TTC549 (cell line): Measurements from ENCODE around the gene HS6ST3.

Experiments
- FAIRE-seq: peaks from 2 replicates; lab custom pipeline; 2012; peaks lifted over from hg19 to GRCh38; lab: Jason Lieb, UNC

The HS6ST3 gene

DNA sequence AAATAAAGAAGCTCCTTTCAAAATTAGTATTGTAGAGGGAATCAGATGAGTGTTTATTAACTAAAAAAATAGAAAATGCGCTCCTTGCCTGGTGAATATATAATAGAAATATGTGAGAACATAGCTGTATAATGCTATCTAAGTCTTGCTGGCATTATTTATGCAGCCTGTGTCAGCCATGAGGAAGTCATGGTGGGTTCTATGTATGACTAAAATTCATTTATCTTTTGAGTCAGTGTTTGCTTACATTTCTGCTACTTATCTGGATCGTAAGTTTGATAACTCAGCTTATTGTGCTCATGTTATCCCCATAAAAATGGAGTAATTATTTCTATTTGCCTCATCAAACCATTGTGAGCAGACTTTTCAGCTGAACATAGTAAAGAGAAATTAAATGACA lies 455.1 kb downstream of the HS6ST3 start:
- FAIRE-seq: no peak

DNA sequence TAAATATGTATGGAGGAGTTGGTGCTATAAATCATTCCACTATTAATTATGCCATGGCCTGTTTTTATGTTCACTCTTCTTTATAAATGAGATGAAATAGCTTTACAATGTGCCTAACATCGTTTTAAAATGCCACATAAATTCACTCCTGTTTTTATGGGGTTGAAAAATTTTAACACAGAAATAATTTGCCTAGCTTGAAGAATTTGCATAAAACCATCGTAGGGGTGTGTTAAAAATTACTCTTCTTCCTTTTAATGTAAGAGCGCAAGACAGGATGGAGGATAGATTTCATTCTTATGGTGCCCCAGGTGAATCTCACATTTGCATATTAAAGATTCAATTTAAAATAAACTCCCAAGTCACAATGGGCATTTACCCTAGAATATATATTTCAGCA lies 456.6 kb downstream of the HS6ST3 start:
- FAIRE-seq: no peak

DNA sequence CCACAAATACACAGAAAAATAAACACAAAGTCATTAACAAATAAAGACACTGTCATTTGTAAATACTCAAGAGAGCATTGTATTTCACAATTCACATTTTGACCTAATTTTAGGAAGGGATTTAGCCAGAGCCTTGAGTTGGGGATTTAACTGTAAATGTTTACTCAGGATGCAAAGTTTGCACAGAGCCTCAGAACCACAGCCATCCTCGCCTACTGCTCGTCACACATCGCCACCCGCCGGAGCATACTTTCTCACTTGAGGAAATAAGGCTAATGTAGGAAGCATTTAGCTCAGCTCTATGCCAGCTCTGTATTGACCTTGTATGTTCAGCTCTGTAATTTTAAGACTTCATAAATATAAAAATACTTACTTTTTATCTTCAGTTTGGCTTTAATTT lies 461.6 kb downstream of the HS6ST3 start:
- FAIRE-seq: no peak

DNA sequence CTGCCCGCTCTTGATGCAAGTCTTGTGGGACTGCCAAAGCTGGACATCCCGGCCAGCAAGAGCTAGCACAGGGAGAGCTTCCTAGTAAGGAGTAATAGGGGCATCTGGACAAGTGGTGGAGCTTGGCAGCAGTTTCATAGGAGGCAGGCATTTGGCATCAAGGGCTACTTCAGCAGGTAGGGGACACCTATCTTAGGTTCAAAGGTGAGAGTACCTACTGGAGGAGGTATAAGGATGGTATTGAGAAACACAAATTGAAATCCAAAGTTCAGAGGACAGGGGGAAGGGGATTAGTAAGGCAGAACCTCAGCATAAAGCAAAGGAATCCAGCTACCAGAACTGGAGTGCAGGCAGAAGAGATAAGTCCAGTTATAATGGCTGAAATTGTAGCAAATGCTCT lies 462.7 kb downstream of the HS6ST3 start:
- no peak for FAIRE-seq

DNA sequence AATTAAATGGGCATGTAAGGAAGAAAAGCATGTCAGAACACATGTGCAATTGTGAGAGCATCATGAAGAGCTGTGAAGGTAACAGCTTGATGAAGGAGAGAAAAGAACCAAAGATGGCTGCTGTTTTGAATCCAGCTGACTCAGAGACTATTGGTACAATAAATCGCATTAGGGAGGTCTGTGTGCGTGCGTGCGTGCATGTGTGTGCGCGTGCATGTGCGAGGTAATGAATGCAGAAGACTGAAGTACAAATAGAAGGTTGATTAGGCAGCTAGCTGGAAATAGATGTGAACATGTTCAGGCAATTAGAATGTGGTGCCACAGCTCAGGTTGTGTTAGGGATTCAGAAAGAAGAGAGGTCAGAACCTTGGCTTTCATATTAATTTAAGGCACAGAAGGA lies 463.9 kb downstream of the HS6ST3 start:
- FAIRE-seq: no peak

DNA sequence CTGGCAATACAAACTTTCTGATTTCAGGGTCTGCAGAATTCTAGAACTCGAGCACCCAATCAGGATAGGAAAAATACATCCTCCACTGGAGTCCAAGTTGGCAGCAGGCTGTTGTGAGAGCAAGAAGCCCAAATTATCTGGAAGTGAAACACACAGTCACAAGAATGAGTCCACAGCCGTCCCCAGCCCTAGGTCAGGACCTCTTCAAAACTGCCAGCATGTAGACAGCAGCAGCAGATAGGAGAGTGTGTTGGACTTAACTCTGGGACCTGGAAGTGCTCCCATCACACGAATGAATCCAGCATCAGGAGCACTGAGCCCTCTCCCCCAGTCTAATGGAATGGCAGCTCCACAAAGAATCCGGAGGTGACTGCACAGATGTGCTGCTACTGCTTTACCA lies 483.7 kb downstream of the HS6ST3 start:
- no peak for FAIRE-seq

DNA sequence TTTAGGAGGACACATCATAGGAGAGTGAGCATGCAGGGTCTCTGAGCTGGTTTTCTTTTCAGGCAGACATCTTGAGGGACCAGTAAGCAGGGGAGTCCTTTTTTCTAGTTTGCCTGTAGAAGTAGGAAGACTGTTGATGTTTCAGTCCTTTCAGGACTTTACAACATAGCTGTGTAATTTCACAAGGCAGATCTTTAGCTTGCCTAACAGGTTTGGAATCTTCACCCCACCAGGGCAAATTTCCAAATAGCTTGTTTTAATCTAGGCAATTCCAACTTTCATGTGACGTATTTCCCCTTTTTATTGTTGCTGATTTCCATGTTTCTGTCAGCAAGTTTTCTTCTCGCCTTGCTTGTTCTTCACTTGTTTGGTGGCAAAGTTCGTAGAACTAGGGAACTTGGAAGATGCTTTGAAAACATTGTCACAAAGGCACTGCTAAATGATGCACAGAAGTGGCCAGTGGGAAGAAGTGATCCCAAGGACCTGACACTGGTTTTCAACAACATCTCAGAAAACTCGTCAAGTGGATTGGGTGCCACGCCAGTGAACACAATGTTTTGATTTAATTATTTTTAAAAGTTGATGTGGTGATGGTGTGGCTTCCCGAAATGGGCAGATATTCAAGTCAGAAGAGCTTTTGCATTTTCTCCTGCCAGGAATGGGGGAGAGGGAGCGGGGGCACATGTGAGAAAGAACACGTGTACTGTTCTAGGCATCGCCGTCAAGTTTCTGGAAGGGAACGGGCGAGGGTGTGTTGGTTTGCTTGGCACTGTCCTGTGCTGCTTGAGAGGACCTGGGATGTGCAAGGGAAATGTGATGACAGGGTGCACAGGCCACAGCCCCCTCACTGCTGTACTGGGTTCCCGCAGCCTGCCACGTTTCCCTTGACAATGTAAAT lies 485.8 kb downstream of the HS6ST3 start:
- no peak for FAIRE-seq

DNA sequence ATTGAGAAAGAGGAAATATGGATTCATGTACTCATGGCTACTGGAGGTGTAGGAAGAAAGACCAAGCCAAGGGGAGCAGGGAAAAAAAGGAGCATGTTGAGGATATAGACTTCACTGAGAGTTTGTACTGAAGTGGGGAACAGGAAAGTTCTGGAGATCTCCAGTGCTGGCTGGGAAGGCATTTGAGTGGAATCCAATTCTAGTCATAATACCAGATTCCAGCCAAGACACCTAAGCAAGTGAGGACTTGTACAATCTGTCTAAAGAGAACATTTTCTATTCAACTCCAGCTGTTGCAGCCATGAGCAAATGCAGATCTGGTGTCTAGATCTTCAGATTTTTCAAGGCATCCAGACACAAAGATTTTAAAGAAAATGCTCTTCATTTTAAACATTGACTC lies 491.8 kb downstream of the HS6ST3 start:
- no peak for FAIRE-seq

DNA sequence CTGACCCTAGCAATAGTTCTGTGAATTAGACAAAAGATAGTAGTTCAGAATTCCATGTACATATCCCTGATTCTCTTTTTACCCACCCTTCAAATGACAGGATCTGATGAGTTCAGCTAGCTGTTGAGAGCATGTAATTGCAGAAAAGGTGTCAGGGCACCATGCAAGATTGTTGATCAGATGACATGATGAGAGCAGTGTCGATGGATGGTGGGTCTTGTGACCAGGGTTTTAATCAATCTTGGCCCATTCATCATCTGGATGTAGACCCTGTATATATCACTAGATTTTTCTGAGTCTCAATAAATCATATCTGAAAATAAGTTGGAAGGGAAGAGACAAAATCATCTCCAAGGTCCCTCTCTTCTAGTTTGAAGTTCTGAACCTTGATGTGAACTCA lies 525.3 kb downstream of the HS6ST3 start:
- FAIRE-seq: no peak

DNA sequence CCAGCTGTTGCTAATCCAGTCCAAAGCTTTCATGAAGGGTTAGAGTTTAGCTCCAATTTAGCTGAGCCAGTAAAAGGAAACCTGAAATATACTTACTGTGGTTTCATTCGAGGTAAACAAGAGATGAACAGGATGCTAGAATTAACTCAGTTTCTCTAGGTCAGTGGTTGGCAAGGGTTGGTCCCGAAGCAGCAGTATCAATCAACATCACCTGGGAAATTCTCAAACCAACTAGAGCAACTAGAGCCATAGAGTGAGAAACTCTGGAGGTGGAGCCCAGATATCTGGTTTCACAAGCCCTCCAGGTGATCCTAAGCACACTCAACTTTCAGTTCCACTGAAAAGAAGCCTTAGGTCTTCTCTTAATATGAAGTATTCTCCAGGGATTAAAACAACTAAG lies 527.6 kb downstream of the HS6ST3 start:
- FAIRE-seq: no peak

DNA sequence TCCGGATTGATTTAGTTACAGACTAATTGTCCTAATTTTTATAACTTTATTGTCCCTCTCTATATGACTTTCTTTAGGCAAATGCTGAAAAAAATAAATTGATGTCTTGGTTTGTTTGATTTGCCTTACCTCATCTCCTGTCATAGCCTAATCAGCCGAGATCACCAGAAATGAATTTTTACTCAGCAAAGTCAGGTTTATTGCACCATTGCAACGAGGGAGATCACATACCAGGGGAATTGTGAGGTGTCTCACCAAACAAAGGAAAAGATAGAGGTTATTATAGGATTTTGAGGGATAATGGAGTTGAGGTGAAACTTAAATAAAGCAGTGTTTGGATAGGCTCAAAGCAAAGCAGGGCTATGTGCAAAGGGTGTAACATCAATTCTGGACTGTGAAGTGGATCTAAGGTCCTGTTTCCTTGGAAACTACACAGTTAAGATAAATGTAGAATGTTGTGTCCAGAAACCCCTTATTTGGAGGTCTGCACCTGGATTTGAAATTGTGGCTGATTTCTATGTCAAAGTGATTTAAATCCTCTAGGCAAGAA lies 531.8 kb downstream of the HS6ST3 start:
- FAIRE-seq: no peak

DNA sequence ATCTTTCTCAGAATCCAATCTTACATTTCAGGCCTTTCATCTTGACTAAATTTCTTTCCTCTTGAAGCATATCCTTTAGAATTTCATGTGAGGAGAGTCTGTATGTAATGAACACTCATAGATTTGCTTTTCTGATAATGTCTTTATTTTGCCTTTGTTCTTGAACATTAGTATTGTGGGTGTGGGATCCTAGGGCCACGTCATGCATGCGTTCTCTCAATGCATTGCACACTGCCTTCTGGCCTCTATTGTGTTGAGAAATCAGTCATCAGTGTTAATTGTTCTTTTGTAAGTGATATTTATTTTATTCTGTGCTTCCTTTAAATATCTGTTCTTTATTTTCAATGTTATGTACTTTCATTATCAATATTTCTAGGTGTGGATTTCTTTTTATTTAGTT lies 539.4 kb downstream of the HS6ST3 start:
- no peak for FAIRE-seq

DNA sequence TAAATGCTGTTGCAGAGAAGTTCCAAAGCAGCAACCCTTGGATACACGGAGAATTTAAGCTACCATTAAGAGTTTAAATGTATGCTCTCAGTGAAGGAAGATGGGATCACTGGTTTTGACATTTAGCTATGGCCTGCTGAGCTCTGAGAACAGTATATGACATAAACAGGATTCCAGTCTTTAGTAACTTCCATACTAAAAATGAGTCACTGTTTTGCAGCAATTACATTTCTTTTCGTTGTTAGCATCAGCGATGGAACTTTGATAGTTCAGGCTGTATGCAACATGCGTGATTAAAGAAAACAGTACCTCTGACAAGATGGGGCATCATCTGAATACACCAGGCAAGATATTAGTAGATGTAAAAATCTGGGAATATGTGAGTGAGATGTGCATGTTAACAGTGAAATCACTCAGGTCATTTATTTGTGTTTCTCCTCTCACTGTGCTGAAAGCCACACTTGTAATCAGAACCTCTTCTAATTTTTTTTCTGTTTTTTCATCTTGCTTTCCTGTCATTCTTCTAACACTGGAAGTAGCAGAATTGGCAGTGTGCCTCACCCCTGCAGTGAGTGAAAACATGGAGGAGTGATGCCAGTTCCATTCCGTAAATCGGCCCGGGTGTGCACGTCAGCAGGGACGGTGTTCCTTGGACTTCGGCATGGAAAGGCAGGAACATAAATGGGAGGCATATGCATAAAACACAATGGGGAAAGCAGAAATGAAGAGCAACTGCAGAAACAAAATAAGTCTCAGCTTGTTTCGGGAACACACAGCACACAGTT lies 542.8 kb downstream of the HS6ST3 start:
- no peak for FAIRE-seq

DNA sequence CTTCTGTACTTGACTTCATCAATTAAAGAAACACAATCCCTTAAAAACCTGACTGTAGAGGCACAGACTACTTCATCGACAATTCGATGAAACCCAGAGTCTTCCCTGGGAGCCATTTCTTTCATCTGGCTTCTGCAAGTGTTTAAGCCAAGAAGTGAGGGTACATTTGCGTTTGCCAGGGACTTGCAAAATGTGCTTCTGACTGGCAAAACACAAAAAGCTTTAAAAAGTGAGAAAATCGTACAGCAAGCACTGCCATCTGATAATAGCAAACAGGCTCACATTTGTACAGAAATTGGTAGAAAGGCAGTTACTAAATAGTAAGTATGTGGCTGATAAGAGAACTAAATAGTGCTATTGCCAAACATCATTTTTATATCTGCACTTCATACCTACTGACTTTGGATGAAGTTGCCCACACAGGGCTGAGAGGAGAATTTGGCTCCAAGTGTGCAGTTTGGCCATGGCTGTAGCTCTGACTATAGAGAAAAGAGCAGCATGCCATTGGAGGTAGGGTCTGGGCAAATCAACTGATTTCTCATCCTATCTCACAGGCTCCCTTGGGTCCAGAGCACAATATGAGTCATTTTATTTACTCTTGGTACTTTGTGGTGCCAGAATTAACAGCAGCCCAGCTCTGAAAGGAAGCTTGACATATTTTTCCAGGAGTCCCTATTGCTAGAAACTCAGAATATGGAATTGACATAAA lies 546.2 kb downstream of the HS6ST3 start:
- no peak for FAIRE-seq

DNA sequence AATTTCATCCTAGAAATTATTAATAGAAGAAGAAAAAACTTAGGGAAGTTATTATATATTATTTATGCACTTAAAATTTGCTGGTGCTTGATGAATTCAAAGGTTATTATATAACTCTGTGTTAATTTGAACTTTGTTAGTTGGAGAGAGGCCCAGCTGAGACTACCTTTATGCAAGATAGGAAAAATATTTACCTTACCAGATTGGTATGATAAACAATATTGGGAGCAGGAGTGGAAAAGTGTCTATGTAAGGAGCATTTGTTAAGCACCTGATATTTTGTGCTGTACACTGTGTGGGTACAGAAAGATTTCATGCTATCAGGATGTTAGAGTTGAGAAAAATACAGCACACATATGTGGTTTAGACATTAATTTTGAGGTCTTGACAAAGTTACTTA lies 547.1 kb downstream of the HS6ST3 start:
- no peak for FAIRE-seq

DNA sequence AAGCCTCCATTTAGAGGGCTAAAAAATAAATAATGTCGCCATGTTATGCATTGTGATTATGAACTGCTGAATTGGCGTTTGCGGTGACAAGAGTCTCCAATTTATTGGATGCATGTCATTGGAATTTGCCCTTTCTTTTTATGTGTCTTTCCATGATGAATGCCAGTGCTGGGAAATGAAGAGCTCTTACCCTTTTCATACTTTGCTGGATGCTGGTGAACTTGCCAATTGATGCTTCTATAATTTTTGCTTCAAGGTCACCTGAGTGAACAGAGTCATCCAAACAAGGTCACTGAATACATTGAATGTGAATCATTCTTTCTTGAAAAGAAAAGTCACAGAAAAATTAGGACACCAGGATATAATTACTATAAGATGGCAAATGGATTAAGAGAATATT lies 556.2 kb downstream of the HS6ST3 start:
- no peak for FAIRE-seq

DNA sequence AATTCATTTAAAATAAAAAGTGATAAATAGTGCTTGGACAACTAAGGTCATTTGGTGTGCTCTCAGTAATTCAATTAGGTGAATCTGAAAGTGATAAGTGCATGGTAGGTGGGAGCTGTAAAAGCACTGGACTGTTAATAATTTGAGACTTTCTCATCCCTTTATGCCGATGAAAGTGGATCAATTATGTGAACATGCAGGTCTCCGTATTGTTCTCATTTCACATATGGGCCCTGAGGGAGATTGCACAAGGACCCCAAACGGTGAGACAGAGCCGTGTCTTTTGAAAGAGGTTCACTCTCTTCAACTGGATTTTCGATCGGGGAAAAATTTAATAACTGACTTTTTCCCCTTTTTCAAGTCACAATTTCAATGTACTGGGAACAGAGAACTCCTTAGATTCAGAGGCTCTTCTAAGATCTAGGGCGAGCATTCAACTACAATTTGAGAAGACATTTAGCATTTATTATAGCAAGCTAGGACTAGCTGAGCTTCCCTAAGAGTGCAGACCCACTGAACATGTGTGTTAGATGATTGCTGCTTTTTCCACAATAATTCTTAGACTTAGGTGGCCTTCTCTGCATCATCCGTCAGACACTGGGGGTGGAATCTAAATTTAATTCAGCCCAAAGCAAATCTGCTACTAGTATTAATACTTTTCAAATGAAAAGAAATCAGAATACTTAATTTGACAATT lies 556.8 kb downstream of the HS6ST3 start:
- FAIRE-seq: no peak

DNA sequence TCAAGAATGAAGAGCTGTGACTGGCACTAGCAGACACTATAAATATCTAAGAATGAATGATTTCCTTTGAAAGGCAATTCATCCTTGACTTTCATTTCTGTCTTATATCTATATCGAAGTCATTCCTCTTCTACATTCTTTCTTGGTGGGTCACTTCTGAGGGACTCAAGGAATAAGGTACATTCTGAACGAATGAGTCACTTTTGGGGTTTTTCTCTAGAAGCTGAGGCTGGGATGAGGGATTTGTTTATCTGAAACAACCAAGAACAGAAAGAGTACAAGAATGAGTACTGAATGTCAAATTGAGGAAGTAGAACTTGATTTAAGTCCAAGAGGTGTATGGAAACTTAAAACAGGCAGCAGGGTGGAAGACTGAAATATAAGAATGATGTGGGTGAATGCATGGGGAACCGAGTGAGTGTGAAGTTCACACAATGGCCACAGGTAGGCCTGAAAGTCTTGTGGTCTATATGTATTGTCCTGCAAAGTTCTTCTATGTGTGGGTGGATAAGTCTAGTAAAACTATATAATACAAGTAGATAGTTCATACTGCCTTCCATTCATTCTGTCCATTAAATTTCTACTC lies 560.5 kb downstream of the HS6ST3 start:
- FAIRE-seq: no peak

DNA sequence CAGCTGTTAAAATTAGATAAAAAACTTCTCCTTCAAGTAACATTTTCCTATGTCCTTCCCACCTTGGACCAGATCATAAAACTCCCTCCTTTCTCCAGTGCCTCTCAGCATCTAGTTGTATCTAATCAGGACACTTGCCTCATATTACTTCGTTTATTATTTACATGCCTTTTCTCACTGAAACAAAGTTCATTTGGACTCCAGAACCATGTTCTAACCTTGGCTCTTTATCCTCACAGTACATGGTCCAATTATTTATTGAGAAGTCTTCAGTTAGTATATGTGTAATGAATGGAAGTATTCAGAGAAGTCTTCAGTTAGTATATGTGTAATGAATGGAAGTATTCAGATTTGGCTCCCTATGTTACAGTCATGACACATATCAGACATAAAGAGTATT lies 561.7 kb downstream of the HS6ST3 start:
- no peak for FAIRE-seq

DNA sequence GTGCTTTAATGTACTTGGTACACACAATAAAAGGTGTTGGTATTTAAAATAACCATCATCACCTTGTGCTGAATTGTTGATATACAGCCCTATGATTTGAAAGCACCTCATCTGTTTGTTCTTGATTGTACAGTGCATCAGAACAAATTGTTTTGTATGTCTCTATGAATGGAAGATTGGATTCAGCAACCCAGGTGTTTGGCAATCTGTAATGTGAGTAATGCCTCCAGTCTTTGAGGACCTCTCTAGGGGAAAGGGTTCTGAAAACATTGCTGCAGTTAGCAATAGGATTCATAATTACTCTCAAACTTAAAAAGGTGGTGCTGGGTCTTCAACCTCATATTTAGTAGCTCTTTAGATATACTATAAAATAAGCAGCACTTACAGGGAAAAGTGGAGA lies 562.6 kb downstream of the HS6ST3 start:
- no peak for FAIRE-seq

DNA sequence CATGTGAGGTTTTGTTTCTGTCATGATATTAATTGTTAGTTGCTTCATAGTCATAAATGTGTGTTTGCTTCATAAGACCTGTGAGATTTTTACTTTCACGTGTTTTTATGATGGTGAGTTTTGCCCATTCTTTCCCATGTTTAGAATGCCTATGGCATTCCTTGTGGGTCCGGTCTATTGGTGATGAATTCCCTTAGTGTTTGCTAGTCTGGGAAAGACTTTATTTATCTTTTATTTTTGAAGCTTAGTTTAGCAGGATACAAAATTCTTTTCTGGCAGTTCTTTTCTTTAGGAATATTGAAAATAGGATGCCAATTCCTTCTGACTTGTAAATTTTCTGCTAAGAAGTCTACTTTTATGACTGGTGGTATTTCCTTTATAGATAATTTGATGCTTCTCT lies 571.7 kb downstream of the HS6ST3 start:
- FAIRE-seq: no peak

DNA sequence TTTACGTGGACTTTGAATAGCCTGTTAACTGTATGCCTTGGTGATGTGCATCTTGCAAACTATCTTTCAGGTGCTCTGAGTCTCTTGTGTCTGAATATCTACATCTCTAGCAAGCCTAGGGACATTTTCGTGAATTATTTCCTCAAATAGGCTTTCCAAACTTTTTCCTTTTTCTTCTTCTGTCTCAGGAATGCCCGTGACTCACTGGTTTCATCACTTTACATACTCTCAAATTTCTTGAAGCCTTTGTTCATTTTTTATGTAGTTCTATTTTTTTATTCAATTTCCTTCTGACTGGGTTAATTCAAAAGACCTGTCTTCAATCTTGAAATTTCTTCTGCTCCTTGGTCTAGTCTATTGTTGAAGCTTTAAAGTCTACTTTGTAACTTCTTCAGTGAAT lies 572.1 kb downstream of the HS6ST3 start:
- FAIRE-seq: no peak
